HUES6 (cell line): ENCODE measurements around the gene EME1.

Experiments used
- H3K27ac ChIP-seq: 2 replicates; pipeline ENCODE4 v1.7.0; 2013; ENCODE audit warnings: low read depth, mild to moderate bottlenecking, low read length, inconsistent platforms
- H3K27me3 ChIP-seq: 2 replicates; pipeline ENCODE4 v1.6.1; 2013; ENCODE audit warnings: low read length; ENCODE audit not compliant: control insufficient read depth, insufficient read depth
- H3K36me3 ChIP-seq: 2 replicates; pipeline ENCODE4 v1.6.1; 2013; ENCODE audit warnings: low read length; ENCODE audit not compliant: control insufficient read depth, insufficient read depth
- H3K4me1 ChIP-seq: 2 replicates; pipeline ENCODE4 v1.6.1; 2013; ENCODE audit warnings: low read length; ENCODE audit not compliant: control insufficient read depth, insufficient read depth
- H3K4me3 ChIP-seq: 2 replicates; pipeline ENCODE4 v1.5.1; 2013; ENCODE audit warnings: low read depth, low read length
- H3K9ac ChIP-seq: one replicate; pipeline ENCODE4 v1.6.1; 2013; ENCODE audit warnings: mild to moderate bottlenecking, low read length
- H3K9me3 ChIP-seq: 2 replicates; pipeline ENCODE4 v1.6.1; 2013; ENCODE audit warnings: low read depth, low read length; ENCODE audit not compliant: control insufficient read depth, insufficient read depth

The EME1 gene

GRCh38 chr17:50428831-50429424 lies 55.9 kb downstream of the EME1 start:
- H3K27me3 ChIP-seq = peaks cover 7% of the 10 kb centered on the region
- H3K9ac ChIP-seq = no peak overlapping the region
- H3K4me1 ChIP-seq = peaks cover 22% of the 10 kb centered on the region
- H3K9me3 ChIP-seq = no peaks in the 10 kb centered on the region
- H3K27ac ChIP-seq = no peak overlapping the region
- no peak overlapping the region for H3K4me3 ChIP-seq
- peaks cover 3% of the 10 kb centered on the region; the same call in 1 of the 2 replicates for H3K36me3 ChIP-seq

GRCh38 chr17:50429793-50430192 lies 56.8 kb downstream of the EME1 start:
- Histone ChIP-seq H3K9ac (no peak overlapping the region), H3K27me3 (peaks cover 7% of the 10 kb centered on the region), H3K36me3 (peaks cover 3% of the 10 kb centered on the region; the same call in 1 of the 2 replicates), H3K27ac (no peak overlapping the region), H3K9me3 (no peaks in the 10 kb centered on the region), H3K4me3 (no peak overlapping the region), H3K4me1 (peaks cover 22% of the 10 kb centered on the region)
